HG02588 (cell line): Measurements from ENCODE around the gene TGM6.

Experiments used
- ATAC-seq: cut with Tn5 transposase; IDR thresholded peaks from one replicate; pipeline ENCODE4 v1.9.1; 2021; ENCODE audit warnings: mild to moderate bottlenecking, moderate library complexity; ENCODE audit not compliant: unreplicated experiment

The TGM6 gene

GRCh38 chr20:2363587-2363986 lies 17.1 kb upstream of the TGM6 start:
- no peak for ATAC-seq

GRCh38 chr20:2364044-2364443 lies 16.7 kb upstream of the TGM6 start:
- no peak for ATAC-seq

- no peak for ATAC-seq
Observed at GRCh38 chr20:2365091-2365490, 15.6 kb upstream of the TGM6 start.

DNA sequence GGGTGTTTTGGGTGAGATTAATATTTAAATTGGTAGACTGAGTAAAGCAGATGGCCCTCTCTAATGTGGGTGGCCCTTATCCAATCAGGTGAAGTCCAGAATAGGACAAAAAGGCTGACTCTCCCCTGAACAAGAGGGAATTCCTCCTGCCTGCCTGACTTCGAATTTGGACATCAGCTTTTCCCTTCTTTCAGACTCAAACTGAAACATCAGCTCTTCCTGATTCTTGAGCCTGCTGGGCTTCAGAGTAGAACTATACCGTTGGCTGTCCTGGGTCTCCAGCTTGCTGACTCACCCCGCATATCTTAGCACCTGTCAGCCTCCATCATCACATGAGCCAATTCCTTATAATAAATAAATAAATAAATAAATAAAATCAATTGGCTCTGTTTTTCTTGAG lies 15.0 kb upstream of the TGM6 start:
- ATAC-seq, result no peak

GRCh38 chr20:2368621-2369020 lies 12.1 kb upstream of the TGM6 start:
- no peak for ATAC-seq

DNA sequence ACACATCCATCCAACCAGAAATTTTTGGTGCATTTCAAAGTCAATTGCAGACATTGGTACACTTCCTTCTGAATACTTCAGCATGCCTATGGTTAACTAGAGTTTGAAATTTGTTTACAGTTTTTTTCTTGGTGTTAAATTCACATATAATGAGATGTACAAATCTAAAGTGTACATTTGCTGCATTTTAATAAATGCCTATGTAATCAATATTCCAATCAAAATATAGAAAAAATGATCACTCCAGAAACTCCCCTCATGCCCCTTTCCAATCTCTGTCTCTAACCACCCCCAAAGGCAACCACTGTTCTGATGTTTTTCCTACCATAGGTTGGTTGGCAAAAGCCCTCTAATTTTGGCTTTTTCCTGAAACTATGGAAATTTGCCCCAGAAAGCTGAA lies 7.6 kb upstream of the TGM6 start:
- ATAC-seq, result no peak

DNA sequence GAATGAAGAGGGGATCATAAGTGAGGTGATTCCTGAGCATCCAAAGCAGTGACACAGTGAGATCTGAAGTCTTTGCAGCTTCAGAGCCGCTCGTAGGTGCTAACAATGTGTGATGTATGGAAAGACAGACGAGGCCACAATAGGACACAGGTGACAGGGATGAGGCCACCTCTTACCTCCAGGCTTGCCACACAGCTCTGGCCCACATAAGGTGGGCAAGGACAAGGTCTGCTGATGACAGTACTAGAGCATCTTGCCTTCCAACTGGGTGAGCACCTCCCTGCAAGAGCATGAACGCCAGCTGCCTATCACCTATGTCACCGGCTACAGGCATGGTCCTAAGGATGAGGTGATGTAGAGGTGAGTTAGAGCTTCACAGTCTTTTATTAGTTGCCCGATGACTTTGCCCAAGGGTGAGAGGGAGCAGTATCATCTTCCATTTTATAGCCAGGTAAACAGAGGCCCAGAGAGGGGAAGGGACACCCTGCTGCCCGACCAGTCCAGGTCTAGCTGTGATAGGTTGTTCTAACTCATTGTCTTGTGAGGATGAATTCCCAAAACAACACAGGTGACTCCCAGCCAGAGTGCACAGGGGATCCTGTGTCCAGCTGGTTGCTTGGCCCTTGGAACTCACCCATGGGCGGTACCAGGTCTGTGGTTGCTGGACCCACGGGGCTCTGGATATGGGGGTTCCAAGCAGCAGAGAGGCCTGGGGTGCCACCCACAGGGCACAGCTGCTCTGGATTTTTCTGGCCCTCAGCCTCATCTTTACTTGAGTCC lies 6.2 kb upstream of the TGM6 start:
- no peak for ATAC-seq

DNA sequence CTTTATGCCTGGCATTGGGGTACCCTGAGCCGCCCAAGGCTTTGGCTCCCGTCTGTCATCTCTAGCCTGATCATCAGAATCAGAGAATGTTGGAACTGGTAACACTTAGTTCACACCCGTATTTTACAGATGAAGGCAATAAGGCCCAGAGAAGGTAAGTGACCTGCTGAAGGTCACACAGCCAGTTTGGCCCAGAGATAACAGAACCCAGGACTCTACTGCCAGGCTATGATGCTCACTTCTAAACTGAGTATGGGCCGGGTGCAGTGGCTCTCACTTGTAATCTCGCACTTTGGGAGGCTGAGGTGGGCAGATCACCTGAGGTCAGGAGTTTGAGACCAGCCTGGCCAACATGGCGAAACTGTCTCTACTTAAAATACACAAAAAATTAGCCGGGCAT lies 1.8 kb upstream of the TGM6 start:
- no peak for ATAC-seq

- ATAC-seq, result no peak
Observed at GRCh38 chr20:2379511-2380229, 1.0 kb upstream of the TGM6 start.

GRCh38 chr20:2381303-2381702 lies 602 bp downstream of the TGM6 start:
- ATAC-seq, result no peak

DNA sequence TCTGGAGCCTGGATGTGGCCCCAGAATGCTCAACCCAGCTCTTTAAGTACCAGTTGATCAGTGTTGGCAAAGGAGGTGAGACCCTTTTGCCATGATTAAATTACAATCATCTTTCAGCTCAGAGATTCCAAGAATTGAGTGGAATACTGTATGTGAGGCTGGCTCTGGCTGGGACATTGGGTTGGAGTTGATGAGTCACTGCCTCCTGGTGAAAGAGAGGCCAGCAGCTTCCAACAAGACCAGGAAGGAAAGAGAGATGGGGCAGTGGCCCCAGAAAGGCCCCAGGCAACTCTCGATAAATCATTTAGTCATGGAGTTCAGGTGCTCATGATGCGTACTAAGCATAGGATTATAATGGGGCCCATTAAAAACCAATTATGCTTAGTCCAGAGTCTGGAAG lies 2.1 kb downstream of the TGM6 start:
- ATAC-seq, result no peak

GRCh38 chr20:2385026-2385425 lies 4.3 kb downstream of the TGM6 start:
- ATAC-seq, result no peak

GRCh38 chr20:2385496-2385895 lies 4.8 kb downstream of the TGM6 start:
- ATAC-seq, result no peak

DNA sequence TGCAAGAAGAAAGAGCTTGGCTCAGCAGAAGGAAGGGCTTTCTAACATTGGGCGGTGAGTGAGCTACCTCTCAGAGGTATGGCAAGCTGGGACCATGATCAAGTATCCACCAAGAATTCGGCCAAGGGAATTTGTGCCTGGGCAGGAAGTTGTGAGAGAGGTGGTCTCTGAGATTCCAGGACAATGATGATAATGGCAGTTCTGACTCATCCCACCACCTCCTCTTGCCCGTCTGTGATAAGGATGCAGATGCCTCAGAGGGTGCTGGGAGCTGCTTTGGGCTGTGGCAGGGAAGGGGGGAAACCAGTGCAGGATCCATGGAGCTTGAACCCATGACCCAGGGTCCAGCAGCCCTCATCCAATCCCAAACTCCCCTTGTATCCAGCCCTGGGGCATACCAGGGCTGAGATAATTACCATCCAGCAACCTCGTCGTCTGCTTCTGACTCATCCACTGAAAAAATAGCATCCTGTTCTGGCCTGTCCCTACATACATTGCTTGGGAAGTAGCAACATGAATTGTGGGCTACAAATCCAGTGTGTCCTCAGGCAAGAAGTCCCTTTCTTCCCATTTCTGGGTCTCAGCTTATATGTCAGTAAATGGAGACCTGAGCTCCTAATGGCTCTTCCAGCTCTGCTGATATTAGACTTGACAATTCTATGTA lies 5.9 kb downstream of the TGM6 start:
- no peak for ATAC-seq

DNA sequence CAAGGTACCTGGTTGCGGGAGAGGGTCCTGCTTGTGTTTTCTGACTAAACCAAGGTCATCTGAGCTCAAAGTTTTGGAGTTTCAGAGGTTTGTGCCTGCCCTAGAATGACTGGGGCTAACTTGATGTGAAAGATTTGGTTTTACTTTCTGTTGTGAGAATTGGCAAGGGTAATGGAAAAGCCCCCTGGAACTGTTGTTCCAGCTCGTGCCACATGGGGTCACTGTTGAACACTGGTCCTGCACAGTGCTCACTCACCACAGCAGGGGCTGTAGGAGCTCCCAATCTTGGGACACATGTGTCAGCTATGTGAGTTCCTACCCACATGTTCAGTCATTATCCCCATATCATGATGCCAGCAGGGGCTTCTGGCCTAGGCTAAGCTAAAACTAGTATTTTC lies 6.5 kb downstream of the TGM6 start:
- no peak for ATAC-seq

DNA sequence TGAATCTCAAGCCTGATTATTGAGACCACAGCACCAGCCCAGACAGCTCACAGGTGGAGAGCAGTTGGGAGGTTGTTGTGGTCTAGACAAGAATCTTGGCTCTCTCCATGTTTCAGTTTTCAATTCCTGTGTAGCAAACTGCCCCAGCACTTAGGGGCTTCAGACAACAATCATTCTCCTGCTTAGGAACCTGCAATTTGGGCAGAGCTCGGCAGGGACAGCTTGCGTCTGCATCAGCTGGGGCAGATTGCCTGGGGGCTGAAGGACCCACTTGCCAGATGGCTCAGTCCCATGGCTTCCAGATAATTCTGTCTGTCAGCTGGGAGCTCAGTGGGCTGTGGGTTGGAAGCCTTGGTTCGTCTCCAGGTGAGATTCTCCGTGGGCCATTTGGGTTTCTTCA lies 6.9 kb downstream of the TGM6 start:
- ATAC-seq, result no peak

DNA sequence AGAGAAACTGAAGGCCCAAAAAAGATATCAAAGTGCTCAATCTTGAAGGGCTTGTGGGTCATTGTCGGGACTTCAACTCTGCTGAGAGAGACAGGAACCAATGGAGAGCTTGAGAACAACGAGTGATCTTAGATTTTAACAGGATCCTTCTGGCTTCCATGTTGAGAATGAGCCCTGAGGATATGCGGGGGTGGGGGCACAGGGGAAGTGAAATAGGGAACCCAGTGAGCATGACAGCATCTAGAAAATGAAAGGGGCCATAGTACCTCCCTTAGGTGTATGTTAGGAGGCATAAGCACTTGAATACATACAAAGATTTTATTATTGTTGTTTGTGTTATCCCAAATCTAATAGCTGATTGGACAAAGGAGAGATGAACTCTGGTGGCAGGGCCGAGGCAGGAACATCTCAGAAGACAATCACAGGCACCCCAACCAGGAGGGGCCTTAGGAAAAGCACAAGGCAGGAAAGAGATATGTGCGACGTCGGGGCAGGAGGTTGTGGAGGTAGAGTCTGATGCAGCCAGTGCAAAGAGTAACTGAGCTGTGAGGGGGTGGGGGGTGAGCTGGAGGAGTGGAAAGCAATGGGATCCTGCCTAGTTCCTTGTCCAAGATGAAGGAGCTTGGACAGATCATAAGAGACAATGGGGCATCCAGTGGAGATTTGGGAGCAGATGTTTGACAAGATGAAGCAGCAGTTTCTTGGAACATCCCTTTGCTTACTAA lies 10.4 kb downstream of the TGM6 start:
- ATAC-seq, result no peak

- no peak for ATAC-seq
Observed at GRCh38 chr20:2394411-2395055, 13.8 kb downstream of the TGM6 start.

- ATAC-seq, result no peak
Observed at GRCh38 chr20:2395136-2395535, 14.4 kb downstream of the TGM6 start.

- ATAC-seq, result no peak
Observed at GRCh38 chr20:2396241-2396814, 15.6 kb downstream of the TGM6 start.

DNA sequence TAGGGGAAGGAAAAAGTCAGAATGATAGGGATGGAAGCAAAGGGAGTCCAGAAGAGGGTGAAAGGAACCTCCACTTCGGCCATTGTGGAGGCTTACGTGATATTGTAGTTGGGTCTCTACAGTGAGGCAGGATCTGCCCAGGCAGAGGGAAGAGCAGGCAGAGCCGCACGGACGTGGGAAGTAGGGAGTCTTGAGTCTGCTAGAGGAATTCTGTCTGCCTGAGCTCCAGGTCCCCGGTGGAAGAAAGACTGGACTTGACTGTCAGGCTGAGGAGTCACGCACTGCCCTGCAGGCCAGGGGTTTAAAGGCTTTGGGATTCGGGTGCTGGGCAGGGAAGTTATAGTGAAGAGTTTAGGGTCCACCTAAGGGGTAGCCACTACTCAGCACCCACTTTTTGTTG lies 16.4 kb downstream of the TGM6 start:
- ATAC-seq, result no peak
